ENCODE data around the gene CCDC158.
"Not testable (repeated sequence)": the region's sequence is repeated elsewhere in the genome, so short reads cannot be mapped to it uniquely, and the experiment has no call there.

Gene CCDC158

DNA sequence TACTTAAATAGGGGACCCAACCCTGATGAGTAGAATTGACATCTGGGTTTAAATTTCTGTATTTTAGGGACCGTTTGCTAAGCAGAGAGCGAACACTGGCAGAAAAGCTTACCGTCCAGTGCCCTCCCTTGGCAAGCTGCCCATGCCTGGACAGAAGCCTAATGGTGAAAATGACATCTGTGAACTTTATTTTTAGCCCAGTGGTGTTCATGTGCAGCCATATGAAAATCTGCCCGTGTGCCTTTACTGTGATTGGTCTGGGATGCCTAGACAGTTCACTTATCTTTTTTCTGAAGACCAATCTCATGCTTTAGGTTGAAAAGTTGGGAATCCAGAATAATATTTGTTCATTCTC, 113.3 kb downstream of the CCDC158 start:
- no peak for DNase-seq

DNA sequence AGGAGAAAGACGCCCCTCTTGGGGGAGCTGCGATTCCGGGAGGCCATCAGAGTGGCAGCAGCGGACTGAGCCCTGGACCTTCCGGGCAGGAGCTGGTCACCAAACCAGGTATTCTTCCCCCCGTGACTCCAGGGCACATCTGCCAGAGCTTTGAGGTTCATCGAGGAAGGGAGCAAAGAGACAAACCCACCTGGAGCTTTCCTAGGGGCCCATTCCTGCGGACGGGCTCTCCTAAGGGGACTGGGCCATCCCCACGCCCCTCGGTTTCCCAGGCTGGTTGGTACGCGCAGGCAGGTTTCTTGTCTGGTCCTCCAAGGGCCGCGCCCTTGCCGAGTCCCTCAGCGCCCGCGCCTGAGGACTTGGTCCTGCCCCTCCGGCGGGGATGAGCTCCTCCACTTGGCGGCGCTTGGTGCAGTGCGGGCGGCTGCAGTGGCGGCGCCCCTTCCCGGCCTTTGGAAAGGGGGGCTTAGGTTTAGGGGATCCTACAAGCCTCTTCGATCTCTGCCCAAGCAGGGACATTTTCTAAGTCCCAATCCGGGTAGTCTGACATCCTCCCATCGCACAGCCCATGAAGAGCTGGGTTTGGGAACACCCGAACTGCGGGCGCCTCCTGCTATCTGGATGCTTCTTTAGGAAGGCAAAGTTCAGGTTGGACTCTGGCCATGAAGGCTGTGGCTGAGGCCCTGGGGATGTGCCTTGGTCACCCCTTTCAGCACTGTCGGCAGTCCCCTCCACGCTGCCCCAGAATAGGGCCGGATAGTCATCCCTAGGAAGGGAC, 113.9 kb downstream of the CCDC158 start:
- no peak for DNase-seq

DNA sequence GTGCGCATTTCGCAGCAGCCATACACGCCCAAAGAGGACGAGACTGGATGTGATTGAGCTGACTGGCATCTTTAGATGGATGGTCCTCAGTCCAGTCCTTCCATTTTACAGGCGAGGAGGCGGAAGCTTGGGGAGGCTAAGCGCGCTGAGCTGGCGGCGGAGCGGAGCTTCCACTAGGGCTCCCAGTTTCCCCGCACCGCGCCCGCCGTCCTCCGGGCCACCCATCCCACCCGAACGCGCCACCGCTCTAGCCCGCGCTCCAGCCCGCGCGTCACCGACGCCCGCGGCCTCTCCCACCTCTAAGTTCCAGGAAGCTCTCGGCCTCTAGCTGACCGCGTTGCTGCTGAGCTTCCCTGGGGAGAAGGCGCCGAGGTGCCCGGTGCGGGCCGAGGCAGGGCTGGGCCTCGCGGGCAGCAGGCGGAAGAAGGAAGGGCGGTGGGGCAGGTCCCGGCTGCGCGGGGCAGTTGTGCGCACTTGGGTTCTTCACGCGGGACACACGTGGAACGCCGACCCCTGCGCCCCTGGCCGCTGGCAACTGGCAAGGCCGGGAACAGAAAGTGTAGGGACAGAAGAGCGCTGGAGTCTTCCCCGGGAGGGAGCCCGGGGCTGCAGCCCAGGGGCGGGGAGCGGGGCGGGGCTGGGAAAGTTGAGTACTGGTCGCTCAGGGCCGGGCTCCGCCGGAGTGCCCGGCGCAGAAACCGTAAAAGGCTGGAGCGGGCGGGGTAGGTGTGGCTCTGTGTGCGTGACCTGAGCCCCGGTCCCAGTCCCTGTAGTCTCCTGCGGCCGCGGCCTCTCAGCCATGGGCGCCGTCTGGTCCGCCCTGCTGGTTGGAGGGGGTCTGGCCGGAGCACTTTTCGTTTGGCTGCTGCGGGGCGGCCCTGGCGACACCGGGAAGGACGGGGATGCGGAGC, 114.7 kb downstream of the CCDC158 start, which contains the start of gene STBD1:
Gene STBD1, plus strand, starts transcription at position 763 of the 911 bp plus-strand sequence. Its CDS starts 37 bp downstream, at position 800.
- DNase-seq = no peak

DNA sequence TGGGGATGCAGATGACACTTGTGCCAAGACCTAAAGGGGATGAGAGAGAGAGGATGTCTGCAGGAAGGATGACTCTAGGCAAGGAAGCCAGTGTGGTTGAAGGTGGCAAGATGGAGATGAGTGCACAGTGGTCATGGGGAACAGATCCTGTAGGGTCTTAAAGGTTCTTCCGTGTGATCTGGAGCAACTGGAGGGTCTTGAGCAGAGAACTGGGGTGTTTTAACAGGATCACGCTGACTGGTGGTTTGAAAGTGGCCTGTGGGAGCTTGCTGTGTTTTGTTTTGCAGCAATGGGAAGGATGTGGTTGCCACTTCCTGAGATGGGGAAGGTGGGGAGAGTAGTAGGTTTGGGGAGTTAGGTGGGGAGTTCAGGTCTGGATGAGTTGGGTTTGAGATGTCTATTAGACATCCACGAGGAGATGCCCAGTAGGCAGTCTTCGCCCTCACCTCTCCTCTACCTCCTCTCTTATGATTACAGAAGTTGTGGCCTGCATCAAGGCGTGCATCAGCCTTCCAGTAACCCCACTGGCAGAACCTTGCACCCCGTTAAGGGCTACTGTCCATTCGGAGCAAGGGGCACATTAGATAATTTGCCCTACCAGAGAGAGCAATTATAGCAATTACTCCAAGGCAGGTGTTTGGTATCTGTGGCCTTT, 115.8 kb downstream of the CCDC158 start:
- DNase-seq = no peak

DNA sequence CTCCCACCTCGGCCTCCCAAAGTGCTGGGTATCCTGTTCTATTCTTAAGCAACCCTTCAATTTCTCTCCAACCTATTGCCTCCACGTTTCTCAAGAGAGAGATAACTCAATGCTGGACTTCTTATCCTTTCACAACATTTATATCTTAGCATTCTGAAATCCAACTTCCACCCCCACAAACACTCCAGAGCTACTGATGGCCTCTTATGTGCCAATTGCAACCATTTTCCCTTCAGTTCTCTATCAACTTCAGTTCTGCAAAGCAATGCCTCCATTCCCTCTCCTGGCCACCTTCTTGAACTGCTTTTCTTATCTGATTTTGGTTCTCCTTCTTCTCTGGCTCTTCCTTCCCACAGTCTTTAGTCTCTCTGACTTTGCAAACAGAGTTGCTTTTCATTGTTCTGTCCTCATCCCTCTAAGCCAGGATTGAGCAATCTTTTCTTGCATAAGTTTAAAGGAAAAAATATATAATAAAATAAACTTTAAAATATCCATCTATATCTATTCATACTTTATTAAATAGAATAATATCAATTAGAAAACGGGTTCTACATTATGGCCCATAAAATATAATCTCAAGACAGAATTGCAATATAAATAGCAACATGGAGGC, 118.0 kb downstream of the CCDC158 start:
- DNase-seq = no peak

DNA sequence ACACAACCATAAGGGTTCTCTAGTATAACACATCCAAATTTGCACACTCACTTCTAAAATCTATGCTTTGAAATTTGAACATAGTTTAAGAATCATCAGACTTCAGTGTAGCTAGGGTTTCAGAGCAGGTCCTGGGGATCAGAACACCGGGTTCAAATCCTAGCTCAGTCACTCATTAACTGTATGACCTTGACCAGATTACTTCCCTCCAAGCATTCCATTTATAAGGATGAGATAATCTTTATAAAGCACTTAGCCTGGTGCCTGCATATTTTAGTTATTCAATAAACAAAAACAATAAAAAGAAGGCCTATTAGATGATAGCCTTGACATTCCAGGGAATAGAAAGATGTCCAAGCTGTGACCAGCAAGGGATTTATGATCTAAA, 119.2 kb downstream of the CCDC158 start:
- DNase-seq = no peak

DNA sequence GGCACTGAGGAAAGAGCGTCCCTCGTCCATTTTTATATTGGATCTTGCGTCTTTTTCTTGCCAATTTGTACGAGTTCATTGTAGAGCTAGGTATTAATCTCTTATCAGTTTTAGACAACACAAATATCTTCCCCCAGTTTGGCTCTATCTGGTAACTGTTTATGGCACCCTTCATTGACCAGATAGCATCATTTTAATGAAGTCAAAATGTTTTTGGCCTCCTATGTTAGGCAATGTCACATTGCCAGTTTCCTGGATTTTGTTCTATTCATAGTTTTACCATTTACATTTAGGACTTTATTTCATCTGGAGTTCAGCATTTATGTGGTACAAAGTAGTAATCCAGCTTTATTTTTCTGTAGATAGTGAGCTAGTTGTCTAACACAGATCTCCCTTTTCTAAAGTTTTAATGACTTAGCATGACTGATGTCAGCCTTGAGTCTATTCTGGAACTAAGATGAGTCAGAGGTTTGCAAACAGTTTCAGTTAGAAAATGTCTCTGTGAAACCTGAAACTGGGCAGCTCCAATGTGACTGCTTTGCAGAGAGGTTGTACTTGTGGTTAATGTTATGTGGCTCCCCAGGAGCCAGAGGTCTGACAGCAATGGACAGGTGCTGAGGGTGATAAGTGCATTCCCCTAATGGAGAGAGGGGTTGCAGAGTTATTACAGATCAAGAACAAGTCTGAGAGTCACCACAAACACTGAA, 119.7 kb downstream of the CCDC158 start:
- DNase-seq = no peak

DNA sequence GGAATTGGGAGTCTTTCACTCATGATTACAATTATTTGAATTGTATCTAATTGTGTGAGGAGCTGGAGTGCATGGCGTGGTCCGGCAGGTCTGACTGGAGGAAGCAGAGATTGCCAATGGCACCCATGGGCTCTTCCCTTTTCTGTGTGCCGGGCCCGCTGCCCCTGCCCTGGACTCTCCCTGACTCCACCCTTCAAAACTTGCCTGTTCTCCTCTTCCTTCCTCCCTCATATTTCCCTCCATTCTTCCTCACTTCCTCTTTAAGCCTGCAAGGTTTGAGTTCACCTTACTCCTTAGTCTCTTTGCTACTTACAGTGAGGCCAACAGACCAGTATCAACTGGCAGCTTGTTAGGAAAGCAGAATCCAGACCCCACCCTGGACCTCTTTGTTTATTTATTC, 120.9 kb downstream of the CCDC158 start:
- DNase-seq = no peak

DNA sequence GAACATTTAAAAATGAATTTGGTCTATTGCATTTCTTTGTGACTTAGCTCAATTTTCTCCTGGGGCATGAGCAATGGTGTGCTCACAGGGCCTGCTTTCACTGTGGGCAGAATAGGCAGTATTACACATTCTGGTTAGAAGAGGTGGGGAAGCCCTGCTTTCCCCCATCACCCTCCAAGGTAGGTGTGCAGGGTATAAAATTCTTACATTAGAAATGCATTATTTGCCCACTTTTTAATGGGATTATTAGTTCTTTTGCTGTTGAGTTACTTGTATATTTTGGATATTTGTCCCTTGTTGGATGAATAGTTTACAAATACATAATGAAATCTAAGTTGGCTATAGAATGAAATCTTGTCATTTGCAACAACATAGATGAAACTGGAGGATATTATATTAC, 122.7 kb downstream of the CCDC158 start:
- DNase-seq = no peak

DNA sequence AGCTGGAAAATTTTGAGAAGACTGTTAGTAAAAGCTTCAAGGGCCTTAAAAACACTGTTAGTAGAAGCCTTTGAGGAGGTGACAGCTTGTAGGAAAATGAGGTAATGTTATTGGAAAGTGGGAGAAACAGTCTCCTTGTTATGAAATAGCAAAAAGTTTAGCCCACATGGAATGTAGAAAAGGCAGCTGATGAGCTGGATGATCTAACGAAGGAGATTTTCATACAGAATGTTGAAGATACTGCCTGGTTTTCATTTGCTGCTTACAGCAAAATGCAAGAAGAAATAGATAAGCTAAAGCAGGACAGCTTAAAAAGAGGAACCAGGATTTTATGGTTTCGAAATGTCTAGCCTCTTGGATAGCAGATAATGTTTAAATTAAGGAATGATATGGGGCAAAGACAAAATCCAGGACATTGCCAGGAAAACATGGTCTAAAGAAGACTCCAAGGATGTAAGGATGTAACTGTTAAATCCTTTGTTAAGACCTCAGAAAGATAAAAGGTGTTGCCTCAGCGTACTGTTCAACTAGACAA, 124.6 kb downstream of the CCDC158 start:
- no peak for DNase-seq

DNA sequence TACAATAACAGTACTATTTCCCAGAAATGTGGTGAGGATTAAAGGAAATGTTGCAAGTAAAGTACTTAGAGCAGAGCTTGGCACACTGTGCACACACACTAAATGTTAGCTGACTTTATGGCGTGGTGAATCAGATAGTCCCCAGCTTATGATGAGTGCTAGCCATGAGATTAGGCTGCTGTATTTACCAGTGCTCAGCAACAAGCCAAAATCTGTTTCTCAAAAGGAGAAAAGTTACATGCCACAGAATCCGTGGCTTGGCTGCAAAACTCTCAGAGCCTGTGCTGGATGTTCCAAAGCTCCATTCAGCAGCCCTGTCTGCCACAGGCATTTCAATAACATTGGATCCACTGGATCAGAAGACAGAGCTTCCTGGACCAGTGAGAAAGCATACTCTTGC, 127.2 kb downstream of the CCDC158 start:
- DNase-seq = no peak

DNA sequence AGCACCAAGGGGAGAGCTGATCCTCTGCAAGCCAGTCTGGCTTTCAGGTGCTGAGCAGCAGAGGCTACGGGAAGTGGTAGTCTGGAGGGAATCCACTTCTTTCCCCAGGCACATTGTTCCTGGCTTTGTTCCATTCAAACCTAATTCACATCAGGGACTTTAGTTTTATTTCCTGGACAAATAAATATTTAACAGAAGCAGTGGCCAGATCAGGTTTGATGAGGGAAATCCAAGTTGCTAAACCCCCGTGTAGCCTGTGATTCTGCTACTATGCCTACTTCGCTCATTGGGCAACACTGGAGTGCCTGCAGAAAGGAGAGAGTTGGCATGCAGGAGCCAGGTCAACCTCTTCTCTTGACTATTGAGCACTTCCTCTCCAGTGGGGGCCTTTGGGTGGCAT, 128.2 kb downstream of the CCDC158 start:
- DNase-seq = no peak

DNA sequence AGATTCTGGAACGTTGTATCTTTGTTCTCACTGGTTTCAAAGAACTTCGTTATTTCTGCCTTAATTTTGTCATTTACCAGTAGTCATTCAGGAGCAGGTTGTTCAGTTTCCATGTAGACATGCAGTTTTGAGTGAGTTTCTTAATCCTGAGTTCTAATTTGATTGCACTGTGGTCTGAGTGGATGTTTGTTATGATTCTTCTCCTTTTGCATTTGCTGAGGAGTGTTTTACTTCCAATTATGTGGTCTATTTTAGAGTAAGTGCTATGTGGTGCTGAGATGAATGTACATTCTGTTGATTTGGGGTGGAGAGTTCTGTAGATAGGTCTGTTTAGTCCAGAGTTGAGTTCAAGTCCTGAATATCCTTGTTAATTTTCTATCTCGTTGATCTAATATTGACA, 133.1 kb downstream of the CCDC158 start:
- DNase-seq = not testable (repeated sequence)

DNA sequence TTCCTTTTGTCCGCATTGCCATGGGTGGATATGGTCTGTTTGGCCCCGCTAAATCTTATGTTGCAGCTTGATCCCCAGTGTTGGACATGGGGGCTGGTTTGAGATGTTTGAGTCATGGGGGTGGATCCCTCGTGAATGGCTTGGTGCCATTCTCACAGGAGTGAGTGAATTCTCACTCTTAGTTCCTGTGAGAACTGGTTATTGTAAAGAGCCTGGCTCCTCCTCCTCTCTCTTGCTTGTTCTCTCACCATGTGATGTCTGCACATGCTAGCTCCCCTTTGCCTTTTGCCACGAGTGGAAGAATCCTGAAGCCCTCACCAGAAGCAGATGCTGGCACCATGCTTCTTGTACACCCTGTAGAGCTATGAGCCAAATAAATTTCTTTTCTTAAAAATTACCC, 137.0 kb downstream of the CCDC158 start:
- DNase-seq = no peak

DNA sequence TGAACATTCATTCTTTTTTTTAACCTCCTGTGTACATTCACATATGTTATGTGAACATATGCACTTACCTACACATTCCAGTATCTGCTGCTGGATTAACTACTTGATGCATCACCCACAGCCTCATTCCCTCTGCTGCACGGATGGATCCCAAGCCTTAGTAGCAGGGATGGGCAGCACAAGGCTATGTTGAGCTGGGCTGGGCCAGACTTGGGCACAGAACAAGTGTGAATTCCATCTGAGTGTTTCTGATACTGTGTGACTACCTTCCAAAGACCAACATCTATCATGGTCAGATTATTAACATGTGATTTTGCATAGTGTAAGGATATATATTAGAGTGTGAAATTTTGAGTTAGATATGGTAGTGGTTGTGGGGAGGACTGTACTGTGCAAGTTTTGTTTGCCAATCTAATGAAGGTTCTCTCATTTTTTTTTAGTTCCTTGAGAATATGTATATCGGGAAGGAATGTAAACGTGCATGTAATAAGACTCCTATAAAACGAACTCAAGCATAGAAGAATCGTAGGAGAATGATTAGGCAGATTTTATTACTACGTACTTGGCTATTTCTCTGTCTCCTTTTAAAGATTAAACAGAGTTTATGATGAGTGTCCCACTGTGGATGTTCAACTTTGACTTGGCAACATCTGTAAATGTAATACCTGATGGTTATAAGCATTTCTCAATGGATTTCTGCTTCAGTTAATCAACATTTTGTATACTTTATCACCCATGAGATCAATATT, 137.8 kb downstream of the CCDC158 start:
- no peak for DNase-seq

DNA sequence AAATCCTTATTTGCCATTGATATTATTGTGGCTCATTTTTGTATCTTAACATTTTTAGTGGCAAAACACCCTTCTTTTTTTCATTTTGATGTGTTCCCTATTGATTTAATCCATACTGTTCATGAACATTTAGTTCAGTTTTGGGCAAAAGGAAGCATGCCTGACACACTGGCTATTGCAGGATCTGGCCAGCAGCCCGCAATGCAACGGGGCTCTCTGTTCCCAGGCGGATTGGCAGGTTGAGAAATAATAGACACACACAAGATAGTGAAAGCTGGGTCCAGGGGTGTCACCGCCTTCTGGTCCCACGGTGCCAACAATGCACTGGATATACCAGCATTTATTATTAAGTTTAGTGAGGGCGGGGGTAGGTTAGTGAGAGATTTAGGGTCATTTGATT, 139.3 kb downstream of the CCDC158 start:
- not testable (repeated sequence) for DNase-seq

DNA sequence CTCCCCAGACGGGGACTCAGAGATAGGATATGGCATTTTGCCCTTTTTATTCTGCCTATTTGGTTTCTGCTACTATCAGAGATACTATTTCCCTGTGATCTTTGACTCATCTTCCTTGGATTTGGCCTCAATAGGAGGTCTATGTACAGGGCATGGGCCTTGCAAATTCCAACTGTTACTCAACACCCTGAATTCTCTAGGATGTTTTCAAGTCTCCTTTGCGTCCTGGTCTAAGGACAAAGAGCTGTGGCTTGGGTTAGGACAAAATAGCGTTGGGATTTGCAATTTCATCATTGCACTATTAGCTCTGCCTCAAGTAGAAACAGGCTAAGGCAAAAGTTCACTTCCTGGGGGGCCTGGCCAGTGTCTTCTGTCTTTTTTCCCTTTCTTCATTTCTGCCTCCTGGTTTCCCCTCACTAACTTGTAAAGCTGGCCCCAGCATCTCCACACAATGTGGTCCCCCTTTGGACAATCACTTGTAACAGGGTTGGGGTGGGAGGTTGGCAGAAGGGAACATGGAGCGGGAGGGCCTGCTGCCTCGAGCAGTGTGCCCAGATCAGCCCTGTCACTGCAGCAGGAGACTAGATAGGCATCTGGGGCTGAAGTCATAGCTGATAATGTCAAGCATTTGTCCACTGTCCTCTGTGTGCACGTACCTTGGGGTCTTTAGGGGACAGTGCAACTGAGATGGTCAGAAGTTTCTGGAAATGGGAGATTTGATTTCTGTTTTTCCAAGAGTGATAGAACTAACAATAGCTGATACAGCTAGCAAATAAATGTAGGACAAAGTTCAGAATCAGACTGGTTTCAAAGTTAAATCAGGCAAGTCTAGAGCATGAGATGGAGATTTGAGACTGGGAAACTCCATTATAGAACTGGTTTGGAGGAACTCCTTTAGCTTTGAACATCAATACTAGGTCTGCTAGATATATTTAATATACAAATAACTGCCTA, 140.2 kb downstream of the CCDC158 start:
- no peak for DNase-seq

DNA sequence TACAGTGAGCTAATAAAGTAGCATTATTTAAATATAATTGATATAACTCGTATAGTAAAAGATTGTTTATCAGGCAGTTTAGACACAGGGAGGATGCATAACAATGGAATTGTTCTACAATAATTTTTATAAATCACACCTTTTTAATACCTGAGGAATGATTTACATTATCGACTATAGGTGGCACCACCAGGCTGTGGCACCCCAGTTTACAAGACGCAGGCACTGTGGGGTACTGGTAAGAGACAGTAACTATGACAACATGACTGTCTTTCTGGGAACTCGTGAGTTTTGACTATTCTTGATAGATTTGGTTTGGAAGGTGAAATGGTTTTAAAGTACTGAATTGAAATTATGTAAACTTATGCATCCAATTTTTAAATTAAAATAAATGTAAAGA, 141.5 kb downstream of the CCDC158 start:
- DNase-seq = no peak

DNA sequence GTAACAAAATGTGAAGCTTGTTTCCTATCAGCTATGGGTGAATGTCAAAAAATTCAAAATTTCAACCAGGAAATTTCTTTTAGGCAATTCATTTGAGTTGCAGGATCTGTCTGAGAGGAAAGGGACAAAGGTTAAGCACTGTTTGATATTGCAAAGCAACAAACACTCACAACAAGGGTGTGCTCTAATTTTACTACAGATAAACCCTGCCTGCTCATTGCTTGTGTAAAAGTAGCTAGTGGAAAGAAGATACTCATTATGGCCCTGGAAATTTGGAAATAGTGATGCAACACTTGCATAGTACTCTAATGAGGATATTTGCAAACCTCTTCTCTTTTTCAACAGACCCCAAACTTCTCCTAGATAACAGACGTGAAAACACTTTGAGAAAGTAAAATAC, 142.4 kb downstream of the CCDC158 start:
- DNase-seq = no peak

DNA sequence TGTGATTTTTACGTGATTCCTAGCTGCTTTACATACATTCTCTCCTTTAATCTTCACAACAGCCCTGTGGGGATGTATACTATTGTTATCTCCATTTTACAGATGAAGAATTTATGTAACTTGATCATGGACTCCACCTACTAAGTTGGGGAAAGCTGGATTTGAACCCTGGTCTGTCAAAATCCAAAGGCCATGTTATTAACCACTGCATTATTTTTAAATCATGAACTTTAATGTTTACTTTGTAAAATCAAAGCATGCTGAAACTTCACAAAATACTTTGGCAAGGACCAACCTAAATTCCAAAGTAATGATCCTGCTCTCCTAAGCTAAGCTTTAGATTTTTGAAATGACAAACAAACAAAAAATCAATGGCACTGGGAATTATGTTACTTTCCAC, 143.3 kb downstream of the CCDC158 start:
- no peak for DNase-seq
